H1 (cell line): Measurements from ENCODE around the gene H2AZ2. TPM values are rescaled to one million over a fixed set of nuclear protein-coding genes. Genes with fewer than 3 reads are reported as not detected.

ENCODE experiments used
- CTCF ChIA-PET: fragments of 300-600 bp; sonication (Branson Sonifier 250); formaldehyde crosslinking; loops from one replicate; lab custom pipeline; 2021; ENCODE audit not compliant: partially characterized antibody; lab: Charles Lee
- POLR2A ChIA-PET: fragments of 300-600 bp; sonication (Branson Sonifier 250); formaldehyde crosslinking; loops from one replicate; lab custom pipeline; 2021; ENCODE audit warnings: inconsistent platforms; ENCODE audit not compliant: partially characterized antibody; lab: Charles Lee
- DNase-seq, 2 experiments: peaks; one replicate each; pipeline versions ENCODE4 v3.0.0 to v3.0.0-alpha.2; 2010 to 2022; ENCODE audit warnings: low spot score in 2 of 2, low read depth in 1 of 2, mixed read lengths in 1 of 2
- FAIRE-seq: peaks from 2 replicates; lab custom pipeline; 2011; peaks lifted over from hg19 to GRCh38; lab: Jason Lieb, UNC
- H2AFZ ChIP-seq: 2 replicates; pipeline ENCODE4 v1.8.1; 2012; ENCODE audit warnings: low read length, inconsistent platforms
- H2AK5ac ChIP-seq: 2 replicates; pipeline ENCODE4 v1.6.1; 2013; ENCODE audit warnings: low read depth, low read length
- H2BK120ac ChIP-seq: replicated peaks from 2 replicates; pipeline ENCODE3; 2013; ENCODE audit warnings: low read depth, low read length, inconsistent platforms
- H2BK12ac ChIP-seq: 2 replicates; pipeline ENCODE4 v1.6.1; 2013; ENCODE audit warnings: low read depth, low read length
- H2BK15ac ChIP-seq: 2 replicates; pipeline ENCODE4 v1.6.1; 2013; ENCODE audit warnings: low read length
- H2BK20ac ChIP-seq: 2 replicates; pipeline ENCODE4 v1.6.1; 2013; ENCODE audit warnings: low read length
- H2BK5ac ChIP-seq: 2 replicates; pipeline ENCODE4 v1.6.1; 2013; ENCODE audit warnings: low read depth, low read length
- H3K14ac ChIP-seq: 2 replicates; pipeline ENCODE4 v1.6.1; 2013; ENCODE audit warnings: inconsistent platforms; ENCODE audit not compliant: insufficient read length
- H3K18ac ChIP-seq: 2 replicates; pipeline ENCODE4 v1.6.1; 2013; ENCODE audit warnings: low read length; ENCODE audit errors: extremely low read depth
- H3K23ac ChIP-seq: 2 replicates; pipeline ENCODE4 v1.6.1; 2013; ENCODE audit warnings: inconsistent platforms; ENCODE audit not compliant: insufficient read length
- H3K23me2 ChIP-seq: 2 replicates; pipeline ENCODE4 v1.6.1; 2013; ENCODE audit warnings: low read depth, low read length
- H3K27ac ChIP-seq: 2 replicates; pipeline ENCODE4 v1.6.1; 2011; ENCODE audit warnings: low read depth, low read length, inconsistent platforms
- H3K27me3 ChIP-seq, 4 experiments: replicated peaks in 1 of 4; 1 replicate in 1 of 4; 2 replicates in 3 of 4; pipeline versions ENCODE4 v1.6.1 to v1.8.1; 2011 to 2013; ENCODE audit warnings: low read length in 3 of 4, mild to moderate bottlenecking in 3 of 4, inconsistent platforms in 2 of 4, mixed read lengths in 2 of 4, moderate library complexity in 1 of 4; ENCODE audit not compliant: control insufficient read depth in 3 of 4, insufficient read depth in 3 of 4; ENCODE audit errors: extremely low read depth in 1 of 4
- H3K36me3 ChIP-seq, 4 experiments: 2 replicates each; pipeline versions ENCODE4 v1.6.1 to v1.8.1; 2011 to 2013; ENCODE audit warnings: mild to moderate bottlenecking in 4 of 4, low read length in 3 of 4, moderate library complexity in 2 of 4, control low read depth in 1 of 4, inconsistent platforms in 1 of 4; ENCODE audit not compliant: insufficient read depth in 4 of 4, control insufficient read depth in 2 of 4
- H3K4ac ChIP-seq: replicated peaks from 2 replicates; pipeline ENCODE3; 2013; ENCODE audit warnings: low read length, low read depth, mixed read lengths, inconsistent platforms; ENCODE audit not compliant: insufficient read length
- H3K4me1 ChIP-seq, 4 experiments: replicated peaks in 1 of 4; 1 replicate in 1 of 4; 2 replicates in 3 of 4; pipeline versions ENCODE4 v1.6.1 to v1.8.1; 2011 to 2013; ENCODE audit warnings: low read length in 3 of 4, inconsistent platforms in 2 of 4, mixed read lengths in 1 of 4; ENCODE audit not compliant: insufficient read depth in 4 of 4, control insufficient read depth in 3 of 4
- H3K4me2 ChIP-seq, 2 experiments: 2 replicates each; pipeline versions ENCODE4 v1.6.1 to v1.8.1; 2011 to 2013; ENCODE audit warnings: low read depth in 2 of 2, low read length in 2 of 2, control low read depth in 1 of 2, inconsistent platforms in 1 of 2, mild to moderate bottlenecking in 1 of 2; ENCODE audit not compliant: insufficient read depth in 1 of 2
- H3K4me3 ChIP-seq, 4 experiments: fragments of 200-600, 300-600 bp in 1 of 4; sonication (generic), shearing (Covaris generic), sonication (Bioruptor Twin) in 1 of 4; 2 replicates each; pipeline versions ENCODE4 v1.5.1 to v1.8.1; 2011 to 2016; ENCODE audit warnings: low read length in 4 of 4, low read depth in 3 of 4, control low read depth in 2 of 4, inconsistent platforms in 2 of 4, mild to moderate bottlenecking in 2 of 4, mixed read lengths in 1 of 4, moderate library complexity in 1 of 4; ENCODE audit not compliant: insufficient read depth in 2 of 4; ENCODE audit errors: extremely low read depth in 1 of 4
- H3K56ac ChIP-seq: replicated peaks from 2 replicates; pipeline ENCODE3; 2013; ENCODE audit warnings: low read depth, mild to moderate bottlenecking, mixed read lengths, low read length, inconsistent platforms; ENCODE audit not compliant: insufficient read length
- H3K79me1 ChIP-seq: 2 replicates; pipeline ENCODE4 v1.6.1; 2013; ENCODE audit warnings: low read depth, low read length, control low read depth
- H3K79me2 ChIP-seq, 2 experiments: 2 replicates each; pipeline versions ENCODE4 v1.6.1 to v1.8.1; 2012 to 2013; ENCODE audit warnings: low read length in 2 of 2, mild to moderate bottlenecking in 2 of 2, inconsistent platforms in 1 of 2; ENCODE audit not compliant: insufficient read depth in 2 of 2, control insufficient read depth in 1 of 2
- H3K9ac ChIP-seq, 4 experiments: replicated peaks in 1 of 4; 1 replicate in 1 of 4; 2 replicates in 3 of 4; pipeline versions ENCODE4 v1.6.1 to v1.8.1; 2011 to 2013; ENCODE audit warnings: low read depth in 3 of 4, low read length in 3 of 4, control low read depth in 2 of 4, mild to moderate bottlenecking in 2 of 4, moderate library complexity in 2 of 4, inconsistent platforms in 1 of 4; ENCODE audit errors: extremely low read depth in 1 of 4
- H3K9me3 ChIP-seq, 2 experiments: 2 replicates each; pipeline versions ENCODE4 v1.6.1 to v1.8.1; 2012 to 2013; ENCODE audit warnings: mild to moderate bottlenecking in 2 of 2, moderate library complexity in 2 of 2, control low read depth in 1 of 2, inconsistent platforms in 1 of 2, low read depth in 1 of 2, low read length in 1 of 2, mixed read lengths in 1 of 2; ENCODE audit not compliant: insufficient read depth in 2 of 2
- H4K20me1 ChIP-seq, 2 experiments: replicated peaks in 1 of 2; 2 replicates each; pipeline versions ENCODE3 to v1.8.1; 2011 to 2013; ENCODE audit warnings: inconsistent platforms in 2 of 2, low read length in 2 of 2, mild to moderate bottlenecking in 1 of 2; ENCODE audit not compliant: insufficient read depth in 2 of 2, control insufficient read depth in 1 of 2
- H4K5ac ChIP-seq: 2 replicates; pipeline ENCODE4 v1.6.1; 2013; ENCODE audit warnings: low read length, low read depth, mixed read lengths, inconsistent platforms; ENCODE audit not compliant: insufficient read length
- H4K8ac ChIP-seq: 2 replicates; pipeline ENCODE4 v1.8.0; 2013; ENCODE audit warnings: mild to moderate bottlenecking, moderate library complexity, low read length, inconsistent platforms; ENCODE audit not compliant: insufficient read depth; ENCODE audit errors: extremely low read depth
- H4K91ac ChIP-seq: replicated peaks from 2 replicates; pipeline ENCODE3; 2013; ENCODE audit warnings: low read length, mixed read lengths, inconsistent platforms; ENCODE audit not compliant: insufficient read length
- BACH1 ChIP-seq: IDR thresholded peaks from 2 replicates; pipeline ENCODE4 v1.6.1; 2012; ENCODE audit warnings: low read length, improper control_type of control experiment
- BCL11A ChIP-seq, 2 experiments: IDR thresholded peaks; one replicate each; pipeline ENCODE4 v1.6.1; 2011; ENCODE audit warnings: low read depth in 2 of 2, low read length in 2 of 2, mild to moderate bottlenecking in 2 of 2
- CBX5 ChIP-seq: fragments of 300-800, 300-1000 bp; sonication (generic); IDR thresholded peaks from 2 replicates; pipeline ENCODE4 v1.7.1; 2016; ENCODE audit warnings: antibody characterized with exemption, low read length, low read depth
- CTCF ChIP-seq, 3 experiments: IDR thresholded peaks; 1 replicate in 2 of 3; 2 replicates in 1 of 3; pipeline versions ENCODE4 v1.5.1 to v1.6.1; 2011; ENCODE audit warnings: low read length in 3 of 3, mild to moderate bottlenecking in 3 of 3, inconsistent platforms in 2 of 3, low read depth in 1 of 3, moderate library complexity in 1 of 3; ENCODE audit not compliant: insufficient read depth in 1 of 3; ENCODE audit errors: control extremely low read depth in 1 of 3
- NRF1 ChIP-seq: IDR thresholded peaks from 2 replicates; pipeline ENCODE4 v1.6.1; 2011; ENCODE audit warnings: mild to moderate bottlenecking, low read depth, low read length, improper control_type of control experiment
- POLR2AphosphoS5 ChIP-seq: IDR thresholded peaks from 2 replicates; pipeline ENCODE4 v1.6.1; 2011; ENCODE audit warnings: low read depth, low read length
- POU5F1 ChIP-seq: IDR thresholded peaks from 2 replicates; pipeline ENCODE4 v1.6.1; 2011; ENCODE audit warnings: low read depth, mild to moderate bottlenecking, low read length, moderate library complexity
- RNF2 ChIP-seq: fragments of 200-900, 300-1000 bp; sonication (generic); IDR thresholded peaks from 2 replicates; pipeline ENCODE4 v1.7.1; 2016; ENCODE audit warnings: borderline replicate concordance, low read depth, mild to moderate bottlenecking, antibody characterized with exemption, low read length; ENCODE audit not compliant: poor library complexity, severe bottlenecking; ENCODE audit errors: missing control alignments
- SP1 ChIP-seq: IDR thresholded peaks from 2 replicates; pipeline ENCODE4 v1.6.1; 2011; ENCODE audit warnings: low read depth, low read length
- WGBS, 2 experiments: shearing (Covaris generic) in 1 of 2; methylation state at CpG; one replicate each; pipeline versions ENCODE4 v1.1.6 to v1.1.7; 2013 to 2015; ENCODE audit warnings: low lambda C conversion rate in 2 of 2, mixed read lengths in 2 of 2, inconsistent platforms in 1 of 2, low coverage in 1 of 2, missing lambda C conversion rate in 1 of 2; ENCODE audit not compliant: insufficient replicate concordance in 2 of 2, insufficient coverage in 1 of 2, insufficient read length in 1 of 2; ENCODE audit errors: extremely low coverage in 1 of 2, missing lambda C conversion rate in 1 of 2; 5-methylcytosine and 5-hydroxymethylcytosine counted together
- polyA plus RNA-seq, 7 experiments: library from polyadenylated mRNA; depleted of rRNA in 3 of 7; stranded (reverse) in 5 of 7; unstranded in 2 of 7; fragments of >200 nt in 5 of 7; fragments of 200-250 nt in 2 of 7; gene quantifications; 1 replicate in 5 of 7; 2 replicates in 1 of 7; 4 replicates in 1 of 7; pipeline versions ENCODE4 v1.2.1 to v1.2.3, GENCODE V29; 2011 to 2013; ENCODE audit warnings: missing spikeins in 2 of 7, mixed read lengths in 2 of 7
- total RNA-seq: library from RNA; stranded (reverse); fragmentation: NEBNext Ultra II Directional; extraction: Animal tissue kit (Norgen Biotek cat#: 25700); gene quantifications from 2 replicates; pipeline ENCODE4 v1.2.1, GENCODE V29; 2021

H2AZ2 gene
- total and polyA plus RNA-seq, 2 of the 8 experiments (the other 6 are each of a cell fraction or from before 2014, with no cell fraction given) = 168 to 187 TPM

- Histone ChIP-seq H2AK5ac (no peak overlapping the region), H4K8ac (no peak overlapping the region), H2BK12ac (no peak overlapping the region), H2BK15ac (no peak overlapping the region), H3K9ac (no peak overlapping the region), H3K4me1 (no peaks in the 10 kb centered on the region), H3K23me2 (no peaks in the 10 kb centered on the region), H3K27me3 (no peaks in the 10 kb centered on the region), H3K4me2 (no peak overlapping the region), H3K79me1 (no peaks in the 10 kb centered on the region), H4K20me1 (peaks cover 6 to 8% of the 10 kb centered on the region in 2 experiments), H2BK5ac (no peak overlapping the region), H3K14ac (no peak overlapping the region), H3K18ac (no peak overlapping the region), H3K4me3 (no peak overlapping the region), H2BK20ac (no peak overlapping the region), H3K36me3 (peaks cover 15 to 43% (median 22%) of the 10 kb centered on the region in 4 experiments), H2BK120ac (no peak overlapping the region), H2AFZ (no peak overlapping the region), H4K91ac (no peak overlapping the region), H3K79me2 (peaks cover 0 to 3% of the 10 kb centered on the region in 2 experiments; a peak in 1 of 4 replicates), H3K9me3 (no peaks in the 10 kb centered on the region), H3K56ac (no peak overlapping the region), H3K23ac (no peak overlapping the region), H3K27ac (no peak overlapping the region), H3K4ac (no peak overlapping the region), H4K5ac (no peak overlapping the region)
- ChIA-PET CTCF (interaction anchor here (0.6 to 1.3 kb wide), 2 partner anchors 155 to 328 kb away, joined by 3 to 5 read pairs; no protein-coding TSS in a partner anchor), POLR2A (interaction anchor here (0.8 to 5.5 kb wide), 13 partner anchors 9 to 306 kb away, joined by 3 to 35 read pairs (median 4); partner anchors contain the start of genes H2AZ2, PPIA and TBRG4)
- TF ChIP-seq CTCF (IDR thresholded peaks at IDR 0.05; ENCODE audit: control extremely low read depth in 1 of 3, insufficient read depth in 1 of 3, low read depth in 1 of 3, low read length in 3 of 3) (no peak), BCL11A (IDR thresholded peaks at IDR 0.05; ENCODE audit: low read depth in 2 of 2, low read length in 2 of 2) (no peak), POU5F1 (no peak), POLR2AphosphoS5 (no peak), SP1 (no peak), BACH1 (no peak), RNF2 (no peak), NRF1 (no peak), CBX5 (no peak)
- WGBS, 2 experiments = 85% methylated on average over 5 of the region's 5 CpGs; no CpG with 5 or more reads in 1 of the 2 experiments
- FAIRE-seq (no peak), DNase-seq (no peak)
Measured at GRCh38 chr7:44805950-44806349, 41.9 kb downstream of the H2AZ2 start.
